Panc1 (cell line): ENCODE results near the gene ZNF683. TPM values are rescaled to one million over a fixed set of nuclear protein-coding genes. Genes with fewer than 3 reads are reported as not detected.

Source experiments
- ATAC-seq: fragments of 200-7000 bp; cut with Tn5 transposase; 2 replicates; pipeline ENCODE4 v1.9.1; 2020; ENCODE audit warnings: mild to moderate bottlenecking, moderate library complexity
- BruUV-seq: library from RNA; stranded (reverse); fragments of 400-500 nt; replicated peaks from 2 replicates; lab custom pipeline; 2021; lab: Mats Ljungman, UMichigan
- CTCF ChIA-PET: fragments of 300-600 bp; sonication (Branson Sonifier 250); formaldehyde crosslinking; loops from one replicate; lab custom pipeline; 2022; ENCODE audit warnings: antibody characterized with exemption; lab: Charles Lee
- POLR2A ChIA-PET: fragments of 300-600 bp; sonication (Branson Sonifier 250); formaldehyde crosslinking; loops from one replicate; lab custom pipeline; 2022; ENCODE audit warnings: antibody characterized with exemption; lab: Charles Lee
- DNase-seq: peaks from one replicate; pipeline ENCODE4 v3.0.0-alpha.2; 2010; ENCODE audit warnings: low read depth, low spot score
- H3K27ac ChIP-seq: 2 replicates; pipeline ENCODE4 v1.5.1; 2011; ENCODE audit warnings: mild to moderate bottlenecking, low read length, inconsistent platforms
- H3K27me3 ChIP-seq: fragments of 200-500 bp; sonication (Bioruptor generic); 2 replicates; pipeline ENCODE4 v1.6.0; 2014; ENCODE audit warnings: low read length, inconsistent platforms; ENCODE audit not compliant: control insufficient read depth, insufficient read depth
- H3K36me3 ChIP-seq: fragments of 200-500 bp; sonication (Bioruptor generic); 2 replicates; pipeline ENCODE4 v1.5.1; 2014; ENCODE audit warnings: inconsistent platforms, mild to moderate bottlenecking, low read length, moderate library complexity; ENCODE audit not compliant: control insufficient read depth, insufficient read depth
- H3K4me1 ChIP-seq: 2 replicates; pipeline ENCODE4 v1.5.1; 2011; ENCODE audit warnings: inconsistent platforms, mild to moderate bottlenecking, low read length, moderate library complexity; ENCODE audit not compliant: control insufficient read depth, insufficient read depth
- H3K4me3 ChIP-seq, 2 experiments: 2 replicates each; pipeline ENCODE4 v1.5.1; 2011 to 2012; ENCODE audit warnings: low read depth in 2 of 2, low read length in 2 of 2, mild to moderate bottlenecking in 2 of 2, inconsistent platforms in 1 of 2, moderate library complexity in 1 of 2
- H3K9me3 ChIP-seq: fragments of 200-500 bp; sonication (Bioruptor generic); 2 replicates; pipeline ENCODE4 v1.5.1; 2014; ENCODE audit warnings: low read depth, mild to moderate bottlenecking, inconsistent platforms, low read length, moderate library complexity; ENCODE audit not compliant: control insufficient read depth, insufficient read depth
- CTCF ChIP-seq: fragments of 450-650 bp; IDR thresholded peaks from 2 replicates; pipeline ENCODE4 v1.5.1; 2017; ENCODE audit warnings: mild to moderate bottlenecking
- POLR2AphosphoS5 ChIP-seq: IDR thresholded peaks from 2 replicates; pipeline ENCODE4 v1.6.1; 2012; ENCODE audit warnings: mild to moderate bottlenecking, low read depth, low read length, moderate library complexity
- SIN3A ChIP-seq: IDR thresholded peaks from 2 replicates; pipeline ENCODE4 v1.6.1; 2012; ENCODE audit warnings: low read depth, mild to moderate bottlenecking, low read length, moderate library complexity, borderline replicate concordance; ENCODE audit not compliant: insufficient read depth
- TCF7L2 ChIP-seq: IDR thresholded peaks from 2 replicates; pipeline ENCODE4 v1.6.1; 2011; ENCODE audit warnings: mild to moderate bottlenecking, low read depth, low read length, inconsistent platforms
- in situ Hi-C: cut with HindIII; loops from 2 replicates; pipeline ENCODE4 v1.10.0; 2016; ENCODE audit warnings: low sequenced_read_pairs, low pct_unique_long_range_greater_than_20kb
- intact Hi-C: fragments of 100-400 bp; cut with micrococcal nuclease; formaldehyde crosslinking; loops from one replicate; pipeline ENCODE4 v1.10.0; 2022; ENCODE audit not compliant: unreplicated experiment
- total RNA-seq: library from RNA; stranded (reverse); gene quantifications from one replicate; pipeline ENCODE4 v1.2.1, GENCODE V29; 2021; ENCODE audit not compliant: unreplicated experiment
- TF ChIP-seq, protein P1 (sequence below), 2 experiments: IDR thresholded peaks; 2 replicates each; pipeline ENCODE4 v1.6.1; 2011 to 2012; ENCODE audit warnings: low read depth in 2 of 2, control low read depth in 1 of 2, low read length in 1 of 2, mild to moderate bottlenecking in 1 of 2, moderate library complexity in 1 of 2; ENCODE audit not compliant: insufficient read depth in 1 of 2

ZNF683 gene
- total RNA-seq, 1 experiment from 2014 or later: not detected

DNA sequence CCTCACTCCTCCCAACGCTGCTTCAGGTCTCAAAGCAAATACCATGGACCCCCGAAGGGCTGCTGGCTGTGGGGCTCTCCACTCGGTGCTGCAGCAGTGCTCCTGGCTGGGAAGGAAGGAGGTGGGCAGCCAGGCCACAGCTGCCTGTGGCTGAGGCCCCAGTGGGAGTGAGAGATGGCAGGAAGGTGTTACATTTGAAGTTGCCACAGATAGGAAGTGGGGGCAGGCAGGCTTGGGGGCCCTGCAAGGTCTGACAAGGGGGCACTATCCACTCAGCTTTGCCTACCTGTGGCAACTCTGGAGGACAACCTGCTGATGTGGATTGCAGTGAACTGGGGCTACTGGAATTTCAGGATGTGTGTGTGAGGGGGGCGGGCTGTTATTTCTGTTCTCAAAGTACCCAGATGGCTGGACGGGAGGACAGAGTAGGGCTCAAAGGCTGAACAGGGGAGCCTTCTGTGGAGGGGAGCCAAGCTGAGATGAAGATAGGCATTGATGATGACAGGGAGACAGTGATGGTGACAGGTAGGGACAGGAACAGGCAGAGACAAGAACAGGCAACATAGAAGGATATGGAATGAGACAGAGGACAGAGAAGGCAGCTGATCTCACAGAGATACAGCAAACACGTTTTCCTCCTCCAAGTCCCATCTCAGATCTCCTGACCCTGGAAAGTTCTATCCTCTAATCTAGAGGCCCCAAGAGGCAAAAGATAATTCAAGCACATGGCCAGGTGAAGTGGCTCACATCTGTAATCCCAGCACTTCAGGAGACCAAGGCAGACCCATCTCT is 1.8 kb downstream of the ZNF683 start:
- no TSS peak for BruUV-seq
- Histone ChIP-seq H3K4me3 (no peak overlapping the region), H3K36me3 (no peaks in the 10 kb centered on the region), H3K27ac (no peak overlapping the region), H3K4me1 (no peaks in the 10 kb centered on the region), H3K9me3 (no peaks in the 10 kb centered on the region), H3K27me3 (no peaks in the 10 kb centered on the region)
- DNase-seq: no peak
- no peak for ATAC-seq
- intact Hi-C loops (no loop called here), in situ Hi-C loops (no loop called here)
- CTCF ChIA-PET: no interaction called here
- TF ChIP-seq, protein P1, sequence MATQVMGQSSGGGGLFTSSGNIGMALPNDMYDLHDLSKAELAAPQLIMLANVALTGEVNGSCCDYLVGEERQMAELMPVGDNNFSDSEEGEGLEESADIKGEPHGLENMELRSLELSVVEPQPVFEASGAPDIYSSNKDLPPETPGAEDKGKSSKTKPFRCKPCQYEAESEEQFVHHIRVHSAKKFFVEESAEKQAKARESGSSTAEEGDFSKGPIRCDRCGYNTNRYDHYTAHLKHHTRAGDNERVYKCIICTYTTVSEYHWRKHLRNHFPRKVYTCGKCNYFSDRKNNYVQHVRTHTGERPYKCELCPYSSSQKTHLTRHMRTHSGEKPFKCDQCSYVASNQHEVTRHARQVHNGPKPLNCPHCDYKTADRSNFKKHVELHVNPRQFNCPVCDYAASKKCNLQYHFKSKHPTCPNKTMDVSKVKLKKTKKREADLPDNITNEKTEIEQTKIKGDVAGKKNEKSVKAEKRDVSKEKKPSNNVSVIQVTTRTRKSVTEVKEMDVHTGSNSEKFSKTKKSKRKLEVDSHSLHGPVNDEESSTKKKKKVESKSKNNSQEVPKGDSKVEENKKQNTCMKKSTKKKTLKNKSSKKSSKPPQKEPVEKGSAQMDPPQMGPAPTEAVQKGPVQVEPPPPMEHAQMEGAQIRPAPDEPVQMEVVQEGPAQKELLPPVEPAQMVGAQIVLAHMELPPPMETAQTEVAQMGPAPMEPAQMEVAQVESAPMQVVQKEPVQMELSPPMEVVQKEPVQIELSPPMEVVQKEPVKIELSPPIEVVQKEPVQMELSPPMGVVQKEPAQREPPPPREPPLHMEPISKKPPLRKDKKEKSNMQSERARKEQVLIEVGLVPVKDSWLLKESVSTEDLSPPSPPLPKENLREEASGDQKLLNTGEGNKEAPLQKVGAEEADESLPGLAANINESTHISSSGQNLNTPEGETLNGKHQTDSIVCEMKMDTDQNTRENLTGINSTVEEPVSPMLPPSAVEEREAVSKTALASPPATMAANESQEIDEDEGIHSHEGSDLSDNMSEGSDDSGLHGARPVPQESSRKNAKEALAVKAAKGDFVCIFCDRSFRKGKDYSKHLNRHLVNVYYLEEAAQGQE (IDR thresholded peaks at IDR 0.05; ENCODE audit: insufficient read depth in 1 of 2, low read depth in 2 of 2, low read length in 1 of 2): no peak
- TF ChIP-seq CTCF (no peak), SIN3A (no peak), TCF7L2 (no peak), POLR2AphosphoS5 (no peak)
- POLR2A ChIA-PET: no interaction called here

DNA sequence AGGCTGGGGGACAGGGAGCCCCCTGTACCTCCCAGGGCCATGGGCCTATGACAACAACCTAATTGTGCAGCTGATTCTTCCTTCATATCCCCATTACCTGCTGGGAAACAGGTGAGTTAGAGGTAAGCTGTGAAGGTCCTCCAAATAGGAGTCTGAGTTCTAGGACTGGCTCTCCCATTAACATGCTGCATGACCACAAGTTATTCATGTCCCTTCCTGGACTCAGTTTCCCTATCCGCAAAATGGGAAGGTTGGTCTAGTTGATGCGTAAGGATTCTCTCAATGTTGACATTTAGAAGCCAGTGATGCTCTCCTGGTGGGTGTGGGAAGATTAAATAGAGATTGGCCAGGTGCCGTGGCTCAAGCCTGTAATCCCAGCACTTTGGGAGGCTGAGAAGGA is 4.1 kb downstream of the ZNF683 start:
- no peak overlapping the region for H3K4me3 ChIP-seq
- H3K9me3 ChIP-seq: no peaks in the 10 kb centered on the region
- ChIA-PET POLR2A (no interaction called here), CTCF (no interaction called here)
- H3K27me3 ChIP-seq: no peaks in the 10 kb centered on the region
- no peaks in the 10 kb centered on the region for H3K36me3 ChIP-seq
- BruUV-seq: no TSS peak
- in situ Hi-C loops: no loop called here
- ATAC-seq (no peak), DNase-seq (no peak)
- H3K27ac ChIP-seq: no peak overlapping the region
- peaks cover 3% of the 10 kb centered on the region; the same call in 1 of the 2 replicates for H3K4me1 ChIP-seq
- intact Hi-C loops: no loop called here
- TF ChIP-seq POLR2AphosphoS5: no peak
- no peak for TF ChIP-seq TCF7L2
- TF ChIP-seq, protein P1 (IDR thresholded peaks at IDR 0.05; ENCODE audit: insufficient read depth in 1 of 2, low read depth in 2 of 2, low read length in 1 of 2): no peak
- no peak for TF ChIP-seq CTCF
- no peak for TF ChIP-seq SIN3A
